WTC11 (cell line): Measurements from ENCODE around the gene SNRPA. TPM values are rescaled to one million over a fixed set of nuclear protein-coding genes. Genes with fewer than 3 reads are reported as not detected.
A peak's percentile ranks its signal among the peaks of the same experiment; 100 is the strongest.

Source experiments
- ATAC-seq: fragments of 200-7000 bp; cut with Tn5 transposase; 2 replicates; pipeline ENCODE4 v1.10.0; 2021; ENCODE audit warnings: mild to moderate bottlenecking, moderate library complexity
- CTCF ChIA-PET: fragments of 300-600 bp; sonication (Branson Sonifier 250); formaldehyde crosslinking; loops from one replicate; lab custom pipeline; 2021; ENCODE audit warnings: antibody characterized with exemption; lab: Charles Lee
- POLR2A ChIA-PET: fragments of 350-600 bp; sonication (Branson Sonifier 250); formaldehyde crosslinking; loops from one replicate; lab custom pipeline; 2021; ENCODE audit warnings: antibody characterized with exemption; lab: Charles Lee
- DNase-seq: peaks from one replicate; pipeline ENCODE4 v3.0.0; 2021; ENCODE audit warnings: low spot score
- H3K27ac Mint-ChIP-seq: 2 replicates; pipeline ENCODE4 v1.8.0; 2021; ENCODE audit warnings: mixed read lengths
- H3K27me3 Mint-ChIP-seq: 2 replicates; pipeline ENCODE4 v1.8.0; 2021; ENCODE audit warnings: low read depth, mild to moderate bottlenecking, moderate library complexity, mixed read lengths
- H3K36me3 Mint-ChIP-seq: 2 replicates; pipeline ENCODE4 v1.8.0; 2021; ENCODE audit warnings: mixed read lengths
- H3K4me1 Mint-ChIP-seq: 2 replicates; pipeline ENCODE4 v1.8.0; 2022; ENCODE audit warnings: mixed read lengths
- H3K4me3 Mint-ChIP-seq: 2 replicates; pipeline ENCODE4 v1.8.0; 2021; ENCODE audit warnings: mild to moderate bottlenecking, moderate library complexity, mixed read lengths
- H3K9me3 Mint-ChIP-seq: 2 replicates; pipeline ENCODE4 v1.8.0; 2021; ENCODE audit warnings: mixed read lengths
- CBFB ChIP-seq: sonication (generic); formaldehyde crosslinking; IDR thresholded peaks from 2 replicates; pipeline ENCODE4 v1.8.1; 2022; ENCODE audit warnings: mild to moderate bottlenecking, low read depth, missing genetic modification reagents
- CTCF ChIP-seq: fragments of 200-600 bp; IDR thresholded peaks from 2 replicates; pipeline ENCODE4 v1.8.0; 2022; ENCODE audit warnings: antibody characterized with exemption
- E2F4 ChIP-seq: sonication (generic); formaldehyde crosslinking; IDR thresholded peaks from 2 replicates; pipeline ENCODE4 v1.8.1; 2022; ENCODE audit warnings: low read depth, mild to moderate bottlenecking, moderate library complexity, missing genetic modification reagents, borderline replicate concordance
- ETV6 ChIP-seq: sonication (generic); formaldehyde crosslinking; IDR thresholded peaks from 2 replicates; pipeline ENCODE4 v1.8.1; 2022; ENCODE audit warnings: mild to moderate bottlenecking, missing genetic modification reagents
- FOXK1 ChIP-seq: sonication (generic); formaldehyde crosslinking; IDR thresholded peaks from 2 replicates; pipeline ENCODE4 v1.8.0; 2022; ENCODE audit warnings: mild to moderate bottlenecking, moderate library complexity, missing genetic modification reagents
- GABPB1 ChIP-seq: sonication (generic); formaldehyde crosslinking; IDR thresholded peaks from 2 replicates; pipeline ENCODE4 v1.8.1; 2023; ENCODE audit warnings: mild to moderate bottlenecking, missing genetic modification reagents
- MAX ChIP-seq: sonication (generic); formaldehyde crosslinking; IDR thresholded peaks from 2 replicates; pipeline ENCODE4 v1.8.0; 2022; ENCODE audit warnings: mild to moderate bottlenecking, missing genetic modification reagents
- NR2C2 ChIP-seq: sonication (generic); formaldehyde crosslinking; IDR thresholded peaks from 2 replicates; pipeline ENCODE4 v1.8.0; 2022; ENCODE audit warnings: mild to moderate bottlenecking, missing genetic modification reagents
- PRDM15 ChIP-seq: sonication (generic); formaldehyde crosslinking; IDR thresholded peaks from 2 replicates; pipeline ENCODE4 v1.8.0; 2022; ENCODE audit warnings: missing genetic modification reagents
- RELA ChIP-seq: sonication (generic); formaldehyde crosslinking; IDR thresholded peaks from 2 replicates; pipeline ENCODE4 v1.8.1; 2022; ENCODE audit warnings: missing genetic modification reagents, mild to moderate bottlenecking, borderline replicate concordance
- SMAD4 ChIP-seq: sonication (generic); formaldehyde crosslinking; IDR thresholded peaks from 2 replicates; pipeline ENCODE4 v1.8.0; 2022; ENCODE audit warnings: mild to moderate bottlenecking, missing genetic modification reagents
- TP53 ChIP-seq: sonication (generic); formaldehyde crosslinking; IDR thresholded peaks from 2 replicates; pipeline ENCODE4 v1.8.1; 2023; ENCODE audit warnings: mild to moderate bottlenecking, missing genetic modification reagents
- ZNF121 ChIP-seq: sonication (generic); formaldehyde crosslinking; IDR thresholded peaks from 2 replicates; pipeline ENCODE4 v1.8.0; 2023; ENCODE audit warnings: missing genetic modification reagents
- ZNF138 ChIP-seq: sonication (generic); formaldehyde crosslinking; conservative IDR thresholded peaks from 2 replicates; pipeline ENCODE4 v1.8.1; 2022; ENCODE audit warnings: mild to moderate bottlenecking, moderate library complexity, missing genetic modification reagents
- ZNF263 ChIP-seq: sonication (generic); formaldehyde crosslinking; IDR thresholded peaks from 2 replicates; pipeline ENCODE4 v1.8.1; 2022; ENCODE audit warnings: low read depth, mild to moderate bottlenecking, moderate library complexity, missing genetic modification reagents
- ZNF317 ChIP-seq: sonication (generic); formaldehyde crosslinking; IDR thresholded peaks from 2 replicates; pipeline ENCODE4 v1.8.1; 2023; ENCODE audit warnings: low read depth, mild to moderate bottlenecking, moderate library complexity, missing genetic modification reagents, borderline replicate concordance
- ZNF396 ChIP-seq: fragments of 250-450 bp; sonication (Bioruptor Pico); IDR thresholded peaks from 2 replicates; pipeline ENCODE4 v1.8.0; 2021; ENCODE audit warnings: mild to moderate bottlenecking, moderate library complexity, borderline replicate concordance
- ZNF416 ChIP-seq: fragments of 250-450 bp; sonication (Bioruptor Pico); IDR thresholded peaks from 2 replicates; pipeline ENCODE4 v1.9.0; 2021; ENCODE audit warnings: mild to moderate bottlenecking, inconsistent platforms
- ZNF512 ChIP-seq: sonication (generic); formaldehyde crosslinking; IDR thresholded peaks from 2 replicates; pipeline ENCODE4 v1.8.1; 2022; ENCODE audit warnings: missing genetic modification reagents, borderline replicate concordance
- ZNF532 ChIP-seq: fragments of 250-450 bp; sonication (Bioruptor Pico); IDR thresholded peaks from 2 replicates; pipeline ENCODE4 v1.9.0; 2021; ENCODE audit warnings: mild to moderate bottlenecking, borderline replicate concordance
- total RNA-seq: library from RNA; stranded (reverse); gene quantifications from 3 replicates; pipeline ENCODE4 v1.2.3, GENCODE V29; 2021

The SNRPA gene
- total RNA-seq, 1 experiment from 2014 or later, result 227 TPM

GRCh38 chr19:40716031-40716481, 34.9 kb upstream of the SNRPA start:
- TF ChIP-seq MAX (CRISPR knock-in tag) (no peak), SMAD4 (CRISPR knock-in tag) (no peak), RELA (CRISPR knock-in tag) (no peak), CBFB (no peak), CTCF (no peak), ZNF396 (CRISPR knock-in tag) (no peak), ETV6 (CRISPR knock-in tag) (no peak), TP53 (CRISPR knock-in tag) (no peak), E2F4 (CRISPR knock-in tag) (no peak), ZNF138 (no peak), NR2C2 (no peak), ZNF512 (no peak), GABPB1 (CRISPR knock-in tag) (no peak), ZNF317 (CRISPR knock-in tag) (no peak), ZNF532 (CRISPR knock-in tag) (no peak), PRDM15 (CRISPR knock-in tag) (no peak), ZNF263 (CRISPR knock-in tag) (no peak), FOXK1 (CRISPR knock-in tag) (no peak), ZNF121 (CRISPR knock-in tag) (no peak), ZNF416 (CRISPR knock-in tag) (no peak)
- DNase-seq, result no peak
- POLR2A ChIA-PET, result interaction anchor here (1.4 to 2.2 kb wide), 5 partner anchors 26 to 250 kb away, joined by 4 to 18 read pairs (median 7); partner anchors contain the start of genes ACTMAP, BLVRB, EGLN2 and RAB4B
- peaks cover 33% of the 10 kb centered on the region for H3K4me1 Mint-ChIP-seq
- peaks cover 19% of the 10 kb centered on the region for H3K36me3 Mint-ChIP-seq
- H3K27ac Mint-ChIP-seq, result peak overlapping the region; percentile 99
- no peak for ATAC-seq
- CTCF ChIA-PET, result interaction anchor here (0.6 to 2.2 kb wide), 9 partner anchors 14 to 427 kb away, joined by 3 to 16 read pairs (median 7); partner anchors contain the start of genes NUMBL and RAB4B
- no peaks in the 10 kb centered on the region for H3K27me3 Mint-ChIP-seq
- H3K4me3 Mint-ChIP-seq, result peak overlapping the region; percentile 98
- no peaks in the 10 kb centered on the region for H3K9me3 Mint-ChIP-seq
